Gastrocnemius medialis (tissue), 4 donors: ENCODE data around the gene NAA30. TPM values are rescaled to one million over a fixed set of nuclear protein-coding genes. Genes with fewer than 3 reads are reported as not detected.

Source experiments
- ATAC-seq, 2 donors: fragments of 150-250 bp; one replicate each; pipeline ENCODE4 v1.9.1; 2016
- DNase-seq, 2 donors: peaks; one replicate each; pipeline ENCODE4 v3.0.0-alpha.2; 2019
- H3K27ac ChIP-seq, 4 donors: fragments of 200-600 bp; sonication (generic); 1 replicate in 1 of 4; 2 replicates in 3 of 4; pipeline ENCODE4 v1.5.1; 2016 to 2018; ENCODE audit warnings: mild to moderate bottlenecking in 2 of 4, moderate library complexity in 1 of 4
- H3K27me3 ChIP-seq, 3 donors: fragments of 200-600 bp; sonication (generic) in 2 of 3; 1 replicate in 1 of 3; 2 replicates in 2 of 3; pipeline versions ENCODE4 v1.5.1 to v1.6.0; 2016 to 2019; ENCODE audit warnings: mild to moderate bottlenecking in 1 of 3, moderate library complexity in 1 of 3
- H3K36me3 ChIP-seq, 2 donors: fragments of 200-600 bp; sonication (generic) in 1 of 2; one replicate each; pipeline ENCODE4 v1.5.1; 2017 to 2018
- H3K4me1 ChIP-seq, 2 donors: fragments of 200-600 bp; sonication (generic) in 1 of 2; one replicate each; pipeline ENCODE4 v1.5.1; 2016 to 2017; ENCODE audit warnings: mild to moderate bottlenecking in 2 of 2
- H3K4me3 ChIP-seq, 4 donors: fragments of 200-600 bp; sonication (generic) in 3 of 4; 1 replicate in 1 of 4; 2 replicates in 3 of 4; pipeline ENCODE4 v1.5.1; 2016 to 2019; ENCODE audit warnings: mild to moderate bottlenecking in 2 of 4
- H3K9me3 ChIP-seq, 3 donors: fragments of 200-600 bp; sonication (generic) in 2 of 3; 1 replicate in 1 of 3; 2 replicates in 2 of 3; pipeline ENCODE4 v1.5.1; 2016 to 2019
- POLR2A ChIP-seq, 2 donors: fragments of 450-650 bp; IDR thresholded peaks; one replicate each; pipeline ENCODE4 v1.6.1; 2017; ENCODE audit warnings: antibody characterized with exemption in 2 of 2, mild to moderate bottlenecking in 2 of 2, moderate library complexity in 2 of 2
- in situ Hi-C, 4 donors: fragments of 200-750 bp; cut with MboI; loops; one replicate each; pipeline versions ENCODE4 v1.15.0 to v1.8.0; 2017; ENCODE audit warnings: low sequenced_read_pairs in 4 of 4
- intact Hi-C: fragments of 100-400 bp; cut with DNase I; formaldehyde crosslinking; loops from one replicate; pipeline ENCODE4 v1.15.1; 2023; ENCODE audit warnings: low total_unique reads
- total RNA-seq, 4 donors: library from RNA; depleted of rRNA; stranded (reverse); fragments of >200 nt; gene quantifications; one replicate each; pipeline versions ENCODE4 v1.1.0 to v1.2.3, GENCODE V29; 2016
- TF ChIP-seq, protein P1 (sequence below), 5 experiments: fragments of 450-650 bp in 3 of 5; fragments of 200-600 bp in 2 of 5; sonication (generic) in 2 of 5; IDR thresholded peaks in 4 of 5; conservative IDR thresholded peaks in 1 of 5; 1 replicate in 4 of 5; 2 replicates in 1 of 5; pipeline ENCODE4 v1.5.1; 2016 to 2019; ENCODE audit warnings: antibody characterized with exemption in 5 of 5, mild to moderate bottlenecking in 3 of 5, moderate library complexity in 3 of 5

NAA30 gene
- total RNA-seq, 4 donors from 2014 or later: 30.9 to 53.7 (median 38.6) TPM

DNA sequence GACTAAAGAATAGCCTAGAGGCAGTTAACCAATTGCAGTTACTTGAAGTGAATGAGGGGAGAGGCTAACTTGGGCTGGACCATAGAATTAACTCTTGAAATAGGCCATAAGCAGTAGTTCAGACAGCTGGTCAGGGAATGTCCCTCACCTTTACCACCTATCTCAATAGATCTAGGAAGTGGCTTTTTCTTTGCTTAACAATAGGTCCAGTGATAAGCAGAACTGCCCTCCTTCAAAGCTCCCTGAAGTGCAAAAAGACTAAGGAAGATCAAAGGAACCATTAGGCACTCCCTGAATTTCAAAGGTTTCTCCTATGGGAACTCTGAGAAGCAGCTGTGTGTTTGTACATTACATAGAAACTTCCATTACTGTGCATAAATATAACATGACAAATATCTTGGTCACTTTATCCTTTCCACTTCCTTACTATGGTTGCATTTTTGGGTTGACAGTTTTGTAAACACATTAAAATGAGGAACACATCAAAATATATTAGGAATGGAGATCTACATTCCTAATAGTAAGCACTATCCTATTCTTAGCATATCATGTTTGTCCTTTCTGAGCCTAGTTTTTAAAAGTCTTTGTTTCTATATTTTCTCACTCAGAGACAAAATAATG, 7.2 kb upstream of the NAA30 start:
- intact Hi-C loops: no loop called here
- Histone ChIP-seq H3K36me3 (no peaks in the 10 kb centered on the region), H3K4me1 (no peaks in the 10 kb centered on the region), H3K27ac (no peak overlapping the region), H3K4me3 (no peak overlapping the region), H3K27me3 (no peaks in the 10 kb centered on the region), H3K9me3 (no peaks in the 10 kb centered on the region)
- in situ Hi-C loops: no loop called here
- DNase-seq (no peak), ATAC-seq (no peak)
- TF ChIP-seq, protein P1, sequence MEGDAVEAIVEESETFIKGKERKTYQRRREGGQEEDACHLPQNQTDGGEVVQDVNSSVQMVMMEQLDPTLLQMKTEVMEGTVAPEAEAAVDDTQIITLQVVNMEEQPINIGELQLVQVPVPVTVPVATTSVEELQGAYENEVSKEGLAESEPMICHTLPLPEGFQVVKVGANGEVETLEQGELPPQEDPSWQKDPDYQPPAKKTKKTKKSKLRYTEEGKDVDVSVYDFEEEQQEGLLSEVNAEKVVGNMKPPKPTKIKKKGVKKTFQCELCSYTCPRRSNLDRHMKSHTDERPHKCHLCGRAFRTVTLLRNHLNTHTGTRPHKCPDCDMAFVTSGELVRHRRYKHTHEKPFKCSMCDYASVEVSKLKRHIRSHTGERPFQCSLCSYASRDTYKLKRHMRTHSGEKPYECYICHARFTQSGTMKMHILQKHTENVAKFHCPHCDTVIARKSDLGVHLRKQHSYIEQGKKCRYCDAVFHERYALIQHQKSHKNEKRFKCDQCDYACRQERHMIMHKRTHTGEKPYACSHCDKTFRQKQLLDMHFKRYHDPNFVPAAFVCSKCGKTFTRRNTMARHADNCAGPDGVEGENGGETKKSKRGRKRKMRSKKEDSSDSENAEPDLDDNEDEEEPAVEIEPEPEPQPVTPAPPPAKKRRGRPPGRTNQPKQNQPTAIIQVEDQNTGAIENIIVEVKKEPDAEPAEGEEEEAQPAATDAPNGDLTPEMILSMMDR (IDR thresholded peaks at IDR 0.05 in 4 of 5, conservative IDR thresholded peaks at IDR 0.05 in 1 of 5): no peak
- TF ChIP-seq POLR2A (IDR thresholded peaks at IDR 0.05): no peak

DNA sequence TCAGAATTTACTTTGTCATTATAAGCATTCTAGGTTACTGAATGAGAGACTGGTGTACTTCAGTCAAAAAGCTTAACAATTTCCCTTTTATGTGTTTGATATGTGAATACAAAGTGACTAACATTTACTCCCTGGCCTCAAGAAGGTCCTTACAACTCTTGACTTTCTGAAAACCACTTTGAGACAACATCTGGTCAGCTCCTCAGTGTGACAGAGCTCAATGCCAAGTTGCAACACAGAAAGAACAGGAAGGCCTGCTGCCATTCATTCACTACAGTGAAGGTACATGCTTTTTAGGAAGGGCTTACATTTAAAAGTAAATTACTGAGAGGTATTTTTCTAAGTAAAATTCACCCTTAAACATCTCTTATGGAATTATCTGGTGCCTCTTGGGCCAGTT, 2.3 kb upstream of the NAA30 start:
- H3K36me3 ChIP-seq: no peaks in the 10 kb centered on the region
- no peak overlapping the region for H3K27ac ChIP-seq
- no peaks in the 10 kb centered on the region for H3K9me3 ChIP-seq
- no peaks in the 10 kb centered on the region for H3K27me3 ChIP-seq
- no peak for DNase-seq
- peaks cover 16 to 24% of the 10 kb centered on the region in 2 donors for H3K4me1 ChIP-seq
- in situ Hi-C loops (no loop called here), intact Hi-C loops (no loop called here)
- no peak overlapping the region for H3K4me3 ChIP-seq
- TF ChIP-seq, protein P1 (IDR thresholded peaks at IDR 0.05 in 4 of 5, conservative IDR thresholded peaks at IDR 0.05 in 1 of 5): no peak
- TF ChIP-seq POLR2A (IDR thresholded peaks at IDR 0.05): no peak
- no peak for ATAC-seq

DNA sequence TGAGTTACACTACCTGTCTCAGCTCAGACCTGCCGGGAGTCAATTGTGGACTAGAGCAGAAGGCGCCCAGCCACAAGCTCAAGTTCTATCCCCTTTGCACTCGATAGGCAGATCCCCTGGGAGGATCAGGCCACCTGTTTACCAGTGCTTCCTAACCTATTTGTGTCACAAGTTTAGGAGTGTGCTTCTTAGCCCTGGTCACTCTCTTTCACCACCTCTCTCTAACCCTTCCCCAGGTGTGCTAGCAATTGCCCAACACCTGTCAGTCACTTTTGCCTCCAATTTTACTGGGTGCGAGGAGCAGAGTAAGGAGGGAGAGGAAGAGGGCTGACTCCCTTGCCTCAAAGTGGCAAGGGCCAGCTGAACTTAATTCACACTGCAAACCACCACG, 745 bp upstream of the NAA30 start:
- DNase-seq (peak in 1 of 2 donors; percentile 17), ATAC-seq (peak in 1 of 2 donors; percentile 4)
- no peaks in the 10 kb centered on the region for H3K36me3 ChIP-seq
- peak overlapping the region; percentile 84 to 91 (median 88) for H3K27ac ChIP-seq
- H3K4me3 ChIP-seq: peak overlapping the region; percentile 82 to 99 (median 88)
- intact Hi-C loops: loop anchor here (1.0 kb wide), 1 partner anchor 120 kb away; no protein-coding TSS in a partner anchor
- H3K9me3 ChIP-seq: no peaks in the 10 kb centered on the region
- no peak for TF ChIP-seq POLR2A (IDR thresholded peaks at IDR 0.05)
- TF ChIP-seq, protein P1 (IDR thresholded peaks at IDR 0.05 in 4 of 5, conservative IDR thresholded peaks at IDR 0.05 in 1 of 5): no peak
- peaks cover 32 to 38% of the 10 kb centered on the region in 2 donors for H3K4me1 ChIP-seq
- in situ Hi-C loops: no loop called here
- no peaks in the 10 kb centered on the region for H3K27me3 ChIP-seq

DNA sequence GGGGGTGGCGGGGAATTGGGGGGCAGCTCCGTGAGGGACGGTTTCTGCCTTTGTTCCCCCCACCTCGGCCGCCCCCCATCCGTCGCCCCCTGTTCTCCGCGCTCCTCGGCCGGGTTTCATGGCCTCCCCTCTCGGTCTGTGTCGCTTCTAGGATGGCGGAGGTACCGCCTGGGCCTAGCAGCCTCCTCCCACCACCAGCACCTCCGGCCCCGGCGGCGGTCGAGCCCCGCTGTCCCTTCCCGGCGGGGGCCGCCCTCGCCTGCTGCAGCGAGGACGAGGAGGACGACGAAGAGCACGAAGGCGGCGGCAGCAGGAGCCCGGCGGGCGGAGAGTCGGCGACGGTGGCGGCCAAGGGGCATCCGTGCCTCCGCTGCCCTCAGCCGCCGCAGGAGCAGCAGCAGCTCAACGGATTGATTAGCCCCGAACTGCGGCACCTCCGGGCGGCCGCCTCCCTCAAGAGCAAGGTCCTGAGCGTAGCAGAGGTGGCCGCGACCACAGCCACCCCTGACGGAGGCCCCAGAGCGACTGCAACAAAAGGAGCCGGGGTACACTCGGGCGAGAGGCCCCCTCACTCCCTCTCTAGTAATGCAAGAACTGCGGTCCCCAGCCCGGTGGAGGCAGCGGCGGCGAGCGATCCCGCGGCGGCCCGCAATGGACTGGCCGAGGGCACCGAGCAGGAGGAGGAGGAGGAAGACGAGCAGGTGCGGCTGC, 575 bp downstream of the NAA30 start:
- Histone ChIP-seq H3K4me1 (peaks cover 41 to 48% of the 10 kb centered on the region in 2 donors), H3K27ac (peak overlapping the region; percentile 84 to 91 (median 88)), H3K9me3 (no peaks in the 10 kb centered on the region), H3K4me3 (peak overlapping the region; percentile 82 to 99 (median 88)), H3K36me3 (no peaks in the 10 kb centered on the region), H3K27me3 (no peaks in the 10 kb centered on the region)
- in situ Hi-C loops (no loop called here), intact Hi-C loops (loop anchor here (1.0 kb wide), 1 partner anchor 122 kb away; no protein-coding TSS in a partner anchor)
- TF ChIP-seq, protein P1 (IDR thresholded peaks at IDR 0.05 in 4 of 5, conservative IDR thresholded peaks at IDR 0.05 in 1 of 5): no peak
- no peak for TF ChIP-seq POLR2A (IDR thresholded peaks at IDR 0.05)
- DNase-seq: peak in 1 of 2 donors; percentile 15
- peak; percentile 55 to 62 for ATAC-seq
